WTC11 (cell line): ENCODE results near the gene GJB5. TPM values are rescaled to one million over a fixed set of nuclear protein-coding genes. Genes with fewer than 3 reads are reported as not detected.

ENCODE experiments used
- ATAC-seq: fragments of 200-7000 bp; cut with Tn5 transposase; 2 replicates; pipeline ENCODE4 v1.10.0; 2021; ENCODE audit warnings: mild to moderate bottlenecking, moderate library complexity
- CTCF ChIA-PET: fragments of 300-600 bp; sonication (Branson Sonifier 250); formaldehyde crosslinking; loops from one replicate; lab custom pipeline; 2021; ENCODE audit warnings: antibody characterized with exemption; lab: Charles Lee
- POLR2A ChIA-PET: fragments of 350-600 bp; sonication (Branson Sonifier 250); formaldehyde crosslinking; loops from one replicate; lab custom pipeline; 2021; ENCODE audit warnings: antibody characterized with exemption; lab: Charles Lee
- DNase-seq: peaks from one replicate; pipeline ENCODE4 v3.0.0; 2021; ENCODE audit warnings: low spot score
- H3K27ac Mint-ChIP-seq: 2 replicates; pipeline ENCODE4 v1.8.0; 2021; ENCODE audit warnings: mixed read lengths
- H3K27me3 Mint-ChIP-seq: 2 replicates; pipeline ENCODE4 v1.8.0; 2021; ENCODE audit warnings: low read depth, mild to moderate bottlenecking, moderate library complexity, mixed read lengths
- H3K36me3 Mint-ChIP-seq: 2 replicates; pipeline ENCODE4 v1.8.0; 2021; ENCODE audit warnings: mixed read lengths
- H3K4me1 Mint-ChIP-seq: 2 replicates; pipeline ENCODE4 v1.8.0; 2022; ENCODE audit warnings: mixed read lengths
- H3K4me3 Mint-ChIP-seq: 2 replicates; pipeline ENCODE4 v1.8.0; 2021; ENCODE audit warnings: mild to moderate bottlenecking, moderate library complexity, mixed read lengths
- H3K9me3 Mint-ChIP-seq: 2 replicates; pipeline ENCODE4 v1.8.0; 2021; ENCODE audit warnings: mixed read lengths
- FOXP1 ChIP-seq: sonication (generic); formaldehyde crosslinking; IDR thresholded peaks from 2 replicates; pipeline ENCODE4 v1.8.0; 2022; ENCODE audit warnings: missing genetic modification reagents, mild to moderate bottlenecking, moderate library complexity, borderline replicate concordance
- GTF2I ChIP-seq: fragments of 250-450 bp; sonication (Bioruptor Pico); conservative IDR thresholded peaks from 2 replicates; pipeline ENCODE4 v1.4.0; 2021; ENCODE audit warnings: mild to moderate bottlenecking
- JUN ChIP-seq: sonication (generic); formaldehyde crosslinking; IDR thresholded peaks from 2 replicates; pipeline ENCODE4 v1.8.0; 2023; ENCODE audit warnings: mild to moderate bottlenecking, missing genetic modification reagents
- NFYB ChIP-seq: sonication (generic); formaldehyde crosslinking; conservative IDR thresholded peaks from 2 replicates; pipeline ENCODE4 v1.8.0; 2022; ENCODE audit warnings: low read depth, missing genetic modification reagents
- NR2C2 ChIP-seq: sonication (generic); formaldehyde crosslinking; IDR thresholded peaks from 2 replicates; pipeline ENCODE4 v1.8.0; 2022; ENCODE audit warnings: mild to moderate bottlenecking, missing genetic modification reagents
- RORB ChIP-seq: fragments of 250-450 bp; sonication (Bioruptor Pico); IDR thresholded peaks from 2 replicates; pipeline ENCODE4 v1.9.0; 2021; ENCODE audit warnings: mild to moderate bottlenecking
- TP53 ChIP-seq: sonication (generic); formaldehyde crosslinking; IDR thresholded peaks from 2 replicates; pipeline ENCODE4 v1.8.1; 2023; ENCODE audit warnings: mild to moderate bottlenecking, missing genetic modification reagents
- ZNF232 ChIP-seq: sonication (generic); formaldehyde crosslinking; IDR thresholded peaks from 2 replicates; pipeline ENCODE4 v1.8.0; 2022; ENCODE audit warnings: mild to moderate bottlenecking, missing genetic modification reagents
- total RNA-seq: library from RNA; stranded (reverse); gene quantifications from 3 replicates; pipeline ENCODE4 v1.2.3, GENCODE V29; 2021
- TF ChIP-seq, protein P1 (sequence below): sonication (generic); formaldehyde crosslinking; IDR thresholded peaks from 2 replicates; pipeline ENCODE4 v1.8.0; 2022; ENCODE audit warnings: mild to moderate bottlenecking, missing genetic modification reagents
- TF ChIP-seq, protein P2 (sequence below): sonication (generic); formaldehyde crosslinking; conservative IDR thresholded peaks from 2 replicates; pipeline ENCODE4 v1.8.1; 2023; ENCODE audit warnings: mild to moderate bottlenecking, low read depth, missing genetic modification reagents, moderate library complexity
- TF ChIP-seq, protein P3 (sequence below): fragments of 200-600 bp; IDR thresholded peaks from 2 replicates; pipeline ENCODE4 v1.8.0; 2022; ENCODE audit warnings: antibody characterized with exemption
- TF ChIP-seq, protein P4 (sequence below): sonication (generic); formaldehyde crosslinking; IDR thresholded peaks from 2 replicates; pipeline ENCODE4 v1.8.0; 2022; ENCODE audit warnings: mild to moderate bottlenecking, missing genetic modification reagents
- TF ChIP-seq, protein P5 (sequence below): sonication (generic); formaldehyde crosslinking; IDR thresholded peaks from 2 replicates; pipeline ENCODE4 v1.8.1; 2023; ENCODE audit warnings: mild to moderate bottlenecking, missing genetic modification reagents
- TF ChIP-seq, protein P6 (sequence below): sonication (generic); formaldehyde crosslinking; IDR thresholded peaks from 2 replicates; pipeline ENCODE4 v1.8.1; 2023; ENCODE audit warnings: mild to moderate bottlenecking, missing genetic modification reagents, moderate library complexity
- TF ChIP-seq, protein P7 (sequence below): sonication (generic); formaldehyde crosslinking; IDR thresholded peaks from 2 replicates; pipeline ENCODE4 v1.8.0; 2022; ENCODE audit warnings: mild to moderate bottlenecking, missing genetic modification reagents

GJB5 gene
- total RNA-seq, 1 experiment from 2014 or later: 0.55 TPM

DNA sequence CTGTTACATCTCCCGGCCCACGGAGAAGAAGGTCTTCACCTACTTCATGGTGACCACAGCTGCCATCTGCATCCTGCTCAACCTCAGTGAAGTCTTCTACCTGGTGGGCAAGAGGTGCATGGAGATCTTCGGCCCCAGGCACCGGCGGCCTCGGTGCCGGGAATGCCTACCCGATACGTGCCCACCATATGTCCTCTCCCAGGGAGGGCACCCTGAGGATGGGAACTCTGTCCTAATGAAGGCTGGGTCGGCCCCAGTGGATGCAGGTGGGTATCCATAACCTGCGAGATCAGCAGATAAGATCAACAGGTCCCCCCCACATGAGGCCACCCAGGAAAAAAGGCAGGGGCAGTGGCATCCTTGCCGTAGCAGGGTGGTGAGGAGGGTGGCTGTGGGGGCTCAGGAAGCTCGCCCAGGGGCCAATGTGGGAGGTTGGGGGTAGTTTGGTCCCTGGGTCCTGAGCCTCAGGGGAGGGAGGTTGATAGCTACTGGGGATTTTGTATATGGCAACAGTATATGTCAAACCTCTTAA lies 7.0 kb downstream of the GJB5 start:
- DNase-seq: no peak
- Mint-ChIP-seq H3K4me3 (no peak overlapping the region), H3K27ac (no peak overlapping the region), H3K27me3 (peaks cover 3% of the 10 kb centered on the region; the same call in 1 of the 2 replicates)
- TF ChIP-seq, protein P1, sequence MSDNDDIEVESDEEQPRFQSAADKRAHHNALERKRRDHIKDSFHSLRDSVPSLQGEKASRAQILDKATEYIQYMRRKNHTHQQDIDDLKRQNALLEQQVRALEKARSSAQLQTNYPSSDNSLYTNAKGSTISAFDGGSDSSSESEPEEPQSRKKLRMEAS (CRISPR knock-in tag): no peak
- TF ChIP-seq, protein P2, sequence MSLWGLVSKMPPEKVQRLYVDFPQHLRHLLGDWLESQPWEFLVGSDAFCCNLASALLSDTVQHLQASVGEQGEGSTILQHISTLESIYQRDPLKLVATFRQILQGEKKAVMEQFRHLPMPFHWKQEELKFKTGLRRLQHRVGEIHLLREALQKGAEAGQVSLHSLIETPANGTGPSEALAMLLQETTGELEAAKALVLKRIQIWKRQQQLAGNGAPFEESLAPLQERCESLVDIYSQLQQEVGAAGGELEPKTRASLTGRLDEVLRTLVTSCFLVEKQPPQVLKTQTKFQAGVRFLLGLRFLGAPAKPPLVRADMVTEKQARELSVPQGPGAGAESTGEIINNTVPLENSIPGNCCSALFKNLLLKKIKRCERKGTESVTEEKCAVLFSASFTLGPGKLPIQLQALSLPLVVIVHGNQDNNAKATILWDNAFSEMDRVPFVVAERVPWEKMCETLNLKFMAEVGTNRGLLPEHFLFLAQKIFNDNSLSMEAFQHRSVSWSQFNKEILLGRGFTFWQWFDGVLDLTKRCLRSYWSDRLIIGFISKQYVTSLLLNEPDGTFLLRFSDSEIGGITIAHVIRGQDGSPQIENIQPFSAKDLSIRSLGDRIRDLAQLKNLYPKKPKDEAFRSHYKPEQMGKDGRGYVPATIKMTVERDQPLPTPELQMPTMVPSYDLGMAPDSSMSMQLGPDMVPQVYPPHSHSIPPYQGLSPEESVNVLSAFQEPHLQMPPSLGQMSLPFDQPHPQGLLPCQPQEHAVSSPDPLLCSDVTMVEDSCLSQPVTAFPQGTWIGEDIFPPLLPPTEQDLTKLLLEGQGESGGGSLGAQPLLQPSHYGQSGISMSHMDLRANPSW (CRISPR knock-in tag): no peak
- no peak for TF ChIP-seq GTF2I (CRISPR knock-in tag)
- no peak for TF ChIP-seq FOXP1 (CRISPR knock-in tag)
- TF ChIP-seq, protein P3, sequence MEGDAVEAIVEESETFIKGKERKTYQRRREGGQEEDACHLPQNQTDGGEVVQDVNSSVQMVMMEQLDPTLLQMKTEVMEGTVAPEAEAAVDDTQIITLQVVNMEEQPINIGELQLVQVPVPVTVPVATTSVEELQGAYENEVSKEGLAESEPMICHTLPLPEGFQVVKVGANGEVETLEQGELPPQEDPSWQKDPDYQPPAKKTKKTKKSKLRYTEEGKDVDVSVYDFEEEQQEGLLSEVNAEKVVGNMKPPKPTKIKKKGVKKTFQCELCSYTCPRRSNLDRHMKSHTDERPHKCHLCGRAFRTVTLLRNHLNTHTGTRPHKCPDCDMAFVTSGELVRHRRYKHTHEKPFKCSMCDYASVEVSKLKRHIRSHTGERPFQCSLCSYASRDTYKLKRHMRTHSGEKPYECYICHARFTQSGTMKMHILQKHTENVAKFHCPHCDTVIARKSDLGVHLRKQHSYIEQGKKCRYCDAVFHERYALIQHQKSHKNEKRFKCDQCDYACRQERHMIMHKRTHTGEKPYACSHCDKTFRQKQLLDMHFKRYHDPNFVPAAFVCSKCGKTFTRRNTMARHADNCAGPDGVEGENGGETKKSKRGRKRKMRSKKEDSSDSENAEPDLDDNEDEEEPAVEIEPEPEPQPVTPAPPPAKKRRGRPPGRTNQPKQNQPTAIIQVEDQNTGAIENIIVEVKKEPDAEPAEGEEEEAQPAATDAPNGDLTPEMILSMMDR: no peak
- TF ChIP-seq TP53: no peak
- TF ChIP-seq NR2C2 (CRISPR knock-in tag): no peak
- TF ChIP-seq, protein P4, sequence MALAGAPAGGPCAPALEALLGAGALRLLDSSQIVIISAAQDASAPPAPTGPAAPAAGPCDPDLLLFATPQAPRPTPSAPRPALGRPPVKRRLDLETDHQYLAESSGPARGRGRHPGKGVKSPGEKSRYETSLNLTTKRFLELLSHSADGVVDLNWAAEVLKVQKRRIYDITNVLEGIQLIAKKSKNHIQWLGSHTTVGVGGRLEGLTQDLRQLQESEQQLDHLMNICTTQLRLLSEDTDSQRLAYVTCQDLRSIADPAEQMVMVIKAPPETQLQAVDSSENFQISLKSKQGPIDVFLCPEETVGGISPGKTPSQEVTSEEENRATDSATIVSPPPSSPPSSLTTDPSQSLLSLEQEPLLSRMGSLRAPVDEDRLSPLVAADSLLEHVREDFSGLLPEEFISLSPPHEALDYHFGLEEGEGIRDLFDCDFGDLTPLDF (CRISPR knock-in tag): no peak
- TF ChIP-seq, protein P5, sequence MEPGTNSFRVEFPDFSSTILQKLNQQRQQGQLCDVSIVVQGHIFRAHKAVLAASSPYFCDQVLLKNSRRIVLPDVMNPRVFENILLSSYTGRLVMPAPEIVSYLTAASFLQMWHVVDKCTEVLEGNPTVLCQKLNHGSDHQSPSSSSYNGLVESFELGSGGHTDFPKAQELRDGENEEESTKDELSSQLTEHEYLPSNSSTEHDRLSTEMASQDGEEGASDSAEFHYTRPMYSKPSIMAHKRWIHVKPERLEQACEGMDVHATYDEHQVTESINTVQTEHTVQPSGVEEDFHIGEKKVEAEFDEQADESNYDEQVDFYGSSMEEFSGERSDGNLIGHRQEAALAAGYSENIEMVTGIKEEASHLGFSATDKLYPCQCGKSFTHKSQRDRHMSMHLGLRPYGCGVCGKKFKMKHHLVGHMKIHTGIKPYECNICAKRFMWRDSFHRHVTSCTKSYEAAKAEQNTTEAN (CRISPR knock-in tag): no peak
- TF ChIP-seq, protein P6, sequence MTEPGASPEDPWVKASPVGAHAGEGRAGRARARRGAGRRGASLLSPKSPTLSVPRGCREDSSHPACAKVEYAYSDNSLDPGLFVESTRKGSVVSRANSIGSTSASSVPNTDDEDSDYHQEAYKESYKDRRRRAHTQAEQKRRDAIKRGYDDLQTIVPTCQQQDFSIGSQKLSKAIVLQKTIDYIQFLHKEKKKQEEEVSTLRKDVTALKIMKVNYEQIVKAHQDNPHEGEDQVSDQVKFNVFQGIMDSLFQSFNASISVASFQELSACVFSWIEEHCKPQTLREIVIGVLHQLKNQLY (CRISPR knock-in tag): no peak
- no peak for TF ChIP-seq ZNF232
- TF ChIP-seq JUN (CRISPR knock-in tag): no peak
- no peak for TF ChIP-seq RORB (CRISPR knock-in tag)
- TF ChIP-seq NFYB: no peak
- TF ChIP-seq, protein P7, sequence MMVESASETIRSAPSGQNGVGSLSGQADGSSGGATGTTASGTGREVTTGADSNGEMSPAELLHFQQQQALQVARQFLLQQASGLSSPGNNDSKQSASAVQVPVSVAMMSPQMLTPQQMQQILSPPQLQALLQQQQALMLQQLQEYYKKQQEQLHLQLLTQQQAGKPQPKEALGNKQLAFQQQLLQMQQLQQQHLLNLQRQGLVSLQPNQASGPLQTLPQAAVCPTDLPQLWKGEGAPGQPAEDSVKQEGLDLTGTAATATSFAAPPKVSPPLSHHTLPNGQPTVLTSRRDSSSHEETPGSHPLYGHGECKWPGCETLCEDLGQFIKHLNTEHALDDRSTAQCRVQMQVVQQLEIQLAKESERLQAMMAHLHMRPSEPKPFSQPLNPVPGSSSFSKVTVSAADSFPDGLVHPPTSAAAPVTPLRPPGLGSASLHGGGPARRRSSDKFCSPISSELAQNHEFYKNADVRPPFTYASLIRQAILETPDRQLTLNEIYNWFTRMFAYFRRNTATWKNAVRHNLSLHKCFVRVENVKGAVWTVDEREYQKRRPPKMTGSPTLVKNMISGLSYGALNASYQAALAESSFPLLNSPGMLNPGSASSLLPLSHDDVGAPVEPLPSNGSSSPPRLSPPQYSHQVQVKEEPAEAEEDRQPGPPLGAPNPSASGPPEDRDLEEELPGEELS (CRISPR knock-in tag): no peak
- TF ChIP-seq, all 79 proteins: peak for 0
- ChIA-PET CTCF (interaction anchor here (1.4 kb wide), 1 partner anchor 19 kb away, joined by 6 read pairs; no protein-coding TSS in a partner anchor), POLR2A (no interaction called here)
- ATAC-seq: no peak
- Mint-ChIP-seq H3K9me3 (peaks cover 9% of the 10 kb centered on the region; the same call in 1 of the 2 replicates), H3K36me3 (no peaks in the 10 kb centered on the region; the same call in 1 of the 2 replicates), H3K4me1 (peaks cover 19% of the 10 kb centered on the region)
